HPDE6-E6E7 (cell line): ENCODE data around the gene KDM4C.
A peak's percentile ranks its signal among the peaks of the same experiment; 100 is the strongest.

Experiments
- DNase-seq: peaks from one replicate; pipeline ENCODE4 v3.0.0; 2011; ENCODE audit warnings: missing footprints; ENCODE audit errors: extremely low spot score

KDM4C gene

GRCh38 chr9:7143645-7144200, 385.9 kb downstream of the KDM4C start:
- no peak for DNase-seq

GRCh38 chr9:7144265-7145046, 386.7 kb downstream of the KDM4C start:
- no peak for DNase-seq

GRCh38 chr9:7145361-7146069, 387.7 kb downstream of the KDM4C start:
- DNase-seq: no peak

GRCh38 chr9:7146582-7146981, 388.8 kb downstream of the KDM4C start:
- DNase-seq: peak; percentile 11

DNA sequence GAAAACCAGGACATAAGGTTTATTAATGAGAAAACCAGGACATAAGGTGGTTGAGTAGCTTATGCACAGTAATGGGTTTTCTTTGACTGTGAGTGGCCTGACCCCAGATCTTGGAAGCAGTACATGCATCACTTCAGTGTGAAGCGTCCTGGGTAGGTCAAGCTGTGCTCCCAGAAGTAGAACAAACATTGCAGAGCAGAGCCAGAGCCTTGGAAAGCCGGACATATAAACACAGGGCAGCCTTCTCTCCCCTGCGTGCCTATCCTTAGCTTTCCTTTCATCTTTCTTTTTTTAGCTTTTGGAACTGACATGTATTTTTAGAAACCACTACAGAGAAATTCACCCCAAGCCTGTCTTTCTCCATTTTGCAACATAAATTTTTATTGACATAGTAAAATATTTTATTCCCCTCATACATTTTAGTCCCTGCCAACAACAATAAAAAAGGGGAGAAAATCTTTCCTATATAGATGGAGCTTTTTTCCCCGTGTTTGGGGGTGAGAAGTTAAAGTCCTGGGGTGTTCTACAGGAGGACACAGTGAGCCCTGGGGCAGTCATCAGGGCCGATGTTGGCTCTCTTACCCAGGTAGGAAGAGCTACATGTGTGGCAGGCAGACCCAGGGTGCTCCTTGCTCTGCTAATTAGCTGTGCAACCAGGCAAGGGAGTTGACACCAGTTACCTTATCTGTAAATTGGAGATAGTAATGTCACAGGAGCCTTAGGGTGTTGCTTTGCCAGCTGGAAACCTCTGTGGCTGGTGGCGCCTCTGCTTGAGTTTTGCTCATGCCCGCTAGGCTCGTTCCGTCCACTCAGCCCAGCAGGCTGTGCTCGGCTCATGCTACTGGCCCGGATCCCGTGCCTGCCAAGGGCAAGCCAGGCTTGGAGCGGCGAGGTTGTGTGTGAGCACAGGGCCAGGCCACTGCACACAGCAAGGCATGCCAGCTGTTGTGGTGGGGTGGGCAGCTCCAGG, 389.6 kb downstream of the KDM4C start:
- DNase-seq: no peak

- DNase-seq: no peak
Observed at GRCh38 chr9:7148243-7148765, 390.5 kb downstream of the KDM4C start.

- DNase-seq: no peak
Observed at GRCh38 chr9:7149258-7149657, 391.5 kb downstream of the KDM4C start.

DNA sequence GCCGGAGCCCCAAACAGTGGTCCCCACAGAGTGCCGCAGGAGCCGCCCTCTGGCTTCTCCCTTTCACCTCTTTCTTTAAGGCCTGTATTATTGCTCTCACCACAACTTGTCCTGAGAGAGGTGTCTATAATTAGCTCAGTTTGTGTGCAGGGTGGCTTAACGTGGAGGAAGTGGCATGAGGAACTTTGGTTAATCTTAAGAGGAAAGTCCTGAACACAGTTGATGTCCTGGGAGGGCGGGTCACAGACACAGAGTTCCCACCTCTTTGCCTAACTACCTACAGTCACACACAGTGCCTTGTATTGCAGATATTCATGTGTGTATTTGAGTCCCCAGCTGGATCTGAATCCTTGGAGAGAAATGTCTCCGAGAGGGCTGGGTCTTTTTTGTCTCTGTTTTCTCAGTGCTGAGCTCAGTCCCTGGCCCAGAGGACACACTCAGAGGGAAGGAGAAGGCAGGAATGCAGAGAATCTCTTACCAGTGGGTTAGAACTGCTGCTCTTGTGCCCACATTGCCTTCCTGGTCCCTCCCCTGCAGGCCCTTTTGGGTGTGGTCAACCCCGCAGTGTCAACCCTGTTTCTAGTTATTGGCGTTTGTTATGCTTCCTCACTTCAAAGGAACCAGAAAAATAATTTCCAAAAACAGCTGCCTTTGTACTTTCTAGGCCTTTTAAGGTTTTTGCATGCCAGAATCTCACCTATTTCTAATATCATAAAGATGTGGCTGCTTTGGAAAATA, 392.5 kb downstream of the KDM4C start:
- no peak for DNase-seq

- no peak for DNase-seq
Observed at GRCh38 chr9:7153134-7153533, 395.4 kb downstream of the KDM4C start.

GRCh38 chr9:7153566-7153965, 395.8 kb downstream of the KDM4C start:
- DNase-seq: no peak

DNA sequence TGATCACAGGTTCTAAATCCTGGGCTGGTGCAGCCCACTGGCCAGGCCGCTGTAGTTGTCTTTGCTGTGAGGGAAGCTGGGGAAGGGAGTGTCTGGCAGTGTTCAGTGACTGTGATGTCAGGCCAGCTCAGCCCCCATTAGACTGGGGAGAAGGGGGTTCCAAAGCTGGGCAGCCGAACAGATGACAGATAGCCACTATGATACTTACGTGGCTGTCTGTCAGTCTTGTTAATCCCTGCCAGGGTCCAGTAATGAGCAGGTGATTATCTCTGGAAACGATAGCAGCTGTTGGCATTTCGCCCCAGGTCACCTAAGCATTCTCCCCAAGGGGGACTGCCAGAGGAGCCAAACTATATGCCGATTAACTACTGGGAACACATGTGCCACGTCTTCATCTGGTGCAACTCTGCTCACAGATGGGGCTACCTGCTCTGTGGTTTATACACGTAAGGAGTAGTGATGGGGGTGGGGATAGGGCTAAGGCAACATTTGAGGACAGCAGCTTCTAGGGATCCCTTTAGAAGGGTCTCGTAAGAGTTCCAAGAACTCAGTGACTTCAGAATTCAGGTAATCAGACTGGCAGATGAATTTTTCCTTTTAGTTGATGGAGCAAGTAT, 396.3 kb downstream of the KDM4C start:
- DNase-seq: no peak

GRCh38 chr9:7154650-7155049, 396.9 kb downstream of the KDM4C start:
- no peak for DNase-seq

DNA sequence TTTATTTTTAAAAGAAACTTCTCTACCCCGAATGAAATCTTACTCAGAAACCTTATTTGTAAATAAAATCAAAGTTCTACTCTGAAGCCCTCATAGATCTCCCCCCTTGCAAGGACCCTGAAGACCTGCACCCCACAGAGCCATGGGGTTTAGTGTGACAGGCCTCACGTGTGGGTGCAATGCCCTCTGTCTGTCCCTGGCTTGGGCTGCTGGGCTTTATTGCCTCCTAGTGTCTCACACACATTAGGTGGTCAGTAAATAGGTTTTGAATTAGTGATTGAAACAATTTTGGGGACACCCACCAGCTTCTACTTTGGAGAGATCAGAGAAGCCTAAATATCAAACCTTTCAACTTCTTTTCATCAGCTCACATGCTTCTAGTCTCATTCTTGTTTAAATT, 403.7 kb downstream of the KDM4C start:
- no peak for DNase-seq

DNA sequence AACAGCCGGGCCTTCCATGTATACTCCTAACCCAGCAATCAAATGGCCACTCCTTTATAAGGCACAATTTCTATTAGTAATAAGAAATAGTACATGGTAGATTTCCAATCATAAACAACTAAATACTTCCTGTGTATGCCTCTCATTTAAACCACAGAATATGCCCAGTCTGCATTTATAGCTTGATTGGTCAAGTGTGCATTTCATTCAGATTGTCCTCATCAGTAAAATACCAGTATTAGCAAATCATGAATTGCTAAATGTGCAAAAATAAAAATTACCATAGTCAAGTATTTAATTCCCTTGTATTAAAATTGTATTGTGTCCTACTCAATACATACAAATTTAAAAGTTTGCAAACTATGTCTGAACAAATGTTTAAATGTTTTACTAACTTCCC, 406.2 kb downstream of the KDM4C start:
- DNase-seq: no peak

- DNase-seq: no peak
Observed at GRCh38 chr9:7164440-7165330, 406.9 kb downstream of the KDM4C start.

GRCh38 chr9:7165331-7165975, 407.7 kb downstream of the KDM4C start:
- DNase-seq: no peak

DNA sequence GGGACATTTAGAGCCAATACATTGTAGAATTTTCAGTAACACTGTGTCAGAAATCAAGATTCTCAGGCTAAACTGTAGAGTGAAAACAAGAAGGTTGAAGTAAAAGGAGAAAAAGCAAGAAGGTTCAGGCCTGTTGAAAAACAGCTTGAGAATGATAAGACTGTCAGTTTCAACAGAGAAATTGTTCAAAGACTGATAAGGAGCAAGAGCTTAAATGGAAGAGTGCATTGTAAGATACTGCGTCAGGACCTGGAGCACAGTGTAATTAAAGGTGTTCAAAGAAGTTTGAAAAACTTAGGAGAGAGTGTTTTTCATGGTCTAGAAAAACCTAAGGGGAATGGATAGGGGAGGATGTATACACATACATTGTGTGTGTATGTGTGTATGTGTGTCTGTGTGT, 408.3 kb downstream of the KDM4C start:
- no peak for DNase-seq

DNA sequence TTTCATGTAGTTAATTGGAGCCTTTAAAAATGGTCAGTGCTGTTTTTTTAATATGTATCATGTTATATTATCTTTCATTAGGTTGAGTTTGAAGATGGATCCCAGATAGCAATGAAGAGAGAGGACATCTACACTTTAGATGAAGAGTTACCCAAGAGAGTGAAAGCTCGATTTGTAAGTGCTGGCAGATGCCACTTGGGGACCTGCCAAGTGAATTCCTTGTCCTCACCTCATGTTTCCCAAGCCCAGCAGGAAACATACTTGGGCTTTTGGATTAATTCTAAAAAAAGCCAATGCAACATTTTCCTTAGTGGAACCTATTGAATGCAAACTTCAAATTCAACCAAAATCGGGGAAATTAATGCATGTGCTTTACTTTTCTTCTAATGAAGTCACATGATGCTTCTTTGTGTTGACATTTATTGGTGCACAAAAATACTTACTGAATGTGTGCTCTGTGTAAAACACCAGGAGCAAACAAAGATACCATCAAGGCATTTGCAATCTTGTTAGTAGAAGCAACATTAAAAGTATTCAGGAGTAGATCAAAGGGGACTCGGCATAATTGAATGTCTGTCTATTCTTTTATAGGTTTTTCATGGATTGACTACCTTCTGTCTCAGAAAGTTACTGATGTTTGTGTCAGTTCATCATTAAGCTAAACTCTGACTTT, 412.1 kb downstream of the KDM4C start:
- no peak for DNase-seq
